Measurements from ENCODE around the gene NLGN2.

The NLGN2 gene

DNA sequence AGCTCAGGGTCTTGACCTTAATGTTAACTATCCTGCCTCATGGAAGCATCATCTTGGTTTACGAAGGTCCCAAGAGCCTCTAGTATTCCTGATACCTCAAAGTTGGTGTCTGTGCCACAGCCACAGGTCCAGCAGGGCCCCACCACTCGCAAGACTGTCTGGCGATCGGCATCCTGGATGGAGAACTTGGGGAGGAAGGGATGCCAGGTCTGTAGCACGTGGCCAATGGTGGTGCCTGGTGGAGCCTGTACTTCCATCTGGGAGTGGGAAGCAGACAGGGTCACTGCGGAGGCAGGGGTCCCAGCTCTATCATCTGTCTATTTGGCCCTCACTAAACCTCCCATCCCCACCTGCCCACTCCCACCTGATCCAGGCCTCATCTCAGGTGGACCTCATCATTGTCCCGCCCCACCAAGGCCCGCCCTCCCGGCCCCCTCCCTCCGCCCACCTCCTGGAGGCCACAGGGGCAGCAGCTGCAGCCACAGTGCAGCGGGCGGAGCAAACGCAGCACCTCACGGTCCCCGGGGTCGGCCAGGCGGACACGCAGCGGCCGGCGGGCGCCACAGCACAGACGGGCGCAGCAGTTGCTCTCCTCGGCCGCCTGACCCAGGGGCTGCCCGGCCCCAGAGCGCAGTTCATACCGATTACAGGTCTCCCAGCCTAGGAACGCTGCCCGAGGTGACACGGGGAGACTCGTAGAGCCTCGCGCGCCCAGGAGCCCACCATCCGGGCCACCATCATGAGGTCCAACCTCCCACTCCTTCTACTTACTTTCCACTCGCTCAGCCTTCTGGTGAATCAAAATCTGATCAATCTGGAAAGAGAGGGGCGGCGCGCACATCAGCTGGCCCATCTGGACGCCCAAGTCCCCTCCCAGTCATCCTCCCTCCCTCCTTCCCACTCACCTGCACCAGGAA, 14.7 kb upstream of the NLGN2 start:
- DNase-seq = no peak

DNA sequence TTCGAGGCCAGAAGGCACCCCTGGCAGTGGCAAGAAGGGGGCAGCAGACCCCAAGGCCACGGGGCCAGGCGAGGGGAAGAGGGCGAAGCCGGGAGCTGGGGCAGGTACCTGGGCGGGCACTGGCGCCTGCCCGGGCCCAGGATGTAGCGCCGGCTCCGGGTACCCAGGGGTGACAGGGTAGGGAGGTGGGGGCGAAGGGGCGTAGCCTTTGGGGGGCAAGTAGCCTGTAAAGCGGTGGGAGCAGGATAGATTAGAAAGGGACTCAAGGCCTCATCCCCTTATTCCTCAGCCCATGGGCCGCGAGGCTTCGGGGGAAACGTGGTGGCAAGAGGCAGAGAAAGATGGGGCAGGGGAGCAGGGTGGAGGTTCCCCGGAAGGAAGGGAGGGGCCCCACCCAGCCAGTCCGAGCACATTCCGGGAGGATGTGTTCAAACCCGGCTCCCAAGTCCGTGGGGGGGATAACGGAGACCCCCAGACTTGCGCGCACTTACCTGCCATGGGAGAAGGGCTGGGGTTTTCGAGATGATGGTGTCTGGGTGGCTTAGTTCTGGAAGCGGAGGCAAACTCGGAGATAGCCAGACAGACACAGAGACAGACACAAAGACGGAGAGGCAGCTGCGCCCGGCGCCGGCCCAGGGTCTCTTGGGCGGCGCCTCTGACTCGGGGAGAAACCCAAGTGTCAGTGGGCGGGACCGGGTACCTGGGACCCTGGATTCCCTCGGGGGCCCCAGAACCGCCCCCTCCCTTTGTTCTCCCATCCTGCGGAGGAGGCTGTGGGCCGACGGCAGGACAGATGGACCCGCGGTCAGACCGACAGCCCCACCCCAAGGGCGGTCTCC, 13.8 kb upstream of the NLGN2 start:
- peak; percentile 66 for DNase-seq

DNA sequence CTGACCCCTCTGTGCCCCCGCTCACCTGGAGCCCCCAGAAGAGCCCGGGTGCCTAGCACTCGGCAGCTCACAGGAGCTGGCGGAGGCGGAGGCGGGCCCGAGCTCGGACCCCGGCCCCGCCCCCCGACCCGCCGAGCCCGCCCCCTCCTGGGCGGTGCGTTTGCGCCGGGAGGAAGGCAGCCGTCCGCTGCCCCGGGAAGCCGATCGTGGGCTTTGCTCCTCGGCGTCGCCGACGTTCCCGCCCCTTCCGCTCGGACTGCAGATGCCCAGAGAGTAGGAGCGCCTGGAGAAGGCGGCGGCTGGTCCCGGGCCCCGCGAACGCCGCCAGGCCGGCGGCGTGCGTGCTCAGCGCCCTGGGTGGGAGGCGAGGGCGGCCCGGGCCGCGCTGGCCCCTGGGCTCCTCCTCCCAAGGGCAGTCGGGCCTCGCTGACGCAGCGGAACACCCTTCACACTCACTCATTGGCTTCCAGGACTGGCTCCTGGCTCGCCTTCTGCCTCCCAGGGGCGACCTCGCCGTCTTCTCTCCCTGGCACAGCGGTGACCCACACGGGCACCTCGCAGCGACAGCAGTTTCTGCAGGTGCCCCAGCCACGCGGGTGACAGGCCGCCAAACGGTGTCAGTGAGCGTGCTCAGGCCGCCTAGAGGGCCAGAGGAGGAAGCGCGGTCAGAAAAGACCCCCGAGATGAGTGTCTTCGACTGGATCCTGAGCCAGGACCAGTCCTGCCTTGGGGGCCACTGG, 13.0 kb upstream of the NLGN2 start, which contains the start of gene PLSCR3:
Gene PLSCR3, minus strand, starts transcription at position 74 of the 740 bp plus-strand sequence. CDS start 415 bp downstream, outside the sequence.
- peak; percentile 81 for DNase-seq

DNA sequence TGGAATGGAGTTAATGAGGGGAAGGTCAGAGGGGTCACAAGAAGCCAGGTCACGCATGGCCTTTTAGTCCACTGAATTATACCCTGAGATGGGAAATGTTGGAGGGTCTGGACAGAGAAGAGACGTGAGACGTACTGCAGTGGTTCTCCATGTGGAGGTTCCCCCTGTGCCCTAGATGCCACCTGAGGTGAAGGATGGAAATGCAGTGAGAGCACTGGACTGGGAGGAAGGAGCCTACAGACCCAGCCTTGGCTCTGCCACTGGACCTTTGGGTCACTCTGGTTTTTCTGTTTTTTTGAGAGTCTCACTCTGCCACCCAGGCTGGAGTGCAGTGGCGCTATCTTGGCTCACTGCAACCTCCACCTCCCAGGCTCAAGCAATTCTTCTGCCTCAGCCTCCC, 11.5 kb upstream of the NLGN2 start:
- no peak for DNase-seq

GRCh38 chr17:7398612-7399011, 9.0 kb upstream of the NLGN2 start:
- DNase-seq = no peak

DNA sequence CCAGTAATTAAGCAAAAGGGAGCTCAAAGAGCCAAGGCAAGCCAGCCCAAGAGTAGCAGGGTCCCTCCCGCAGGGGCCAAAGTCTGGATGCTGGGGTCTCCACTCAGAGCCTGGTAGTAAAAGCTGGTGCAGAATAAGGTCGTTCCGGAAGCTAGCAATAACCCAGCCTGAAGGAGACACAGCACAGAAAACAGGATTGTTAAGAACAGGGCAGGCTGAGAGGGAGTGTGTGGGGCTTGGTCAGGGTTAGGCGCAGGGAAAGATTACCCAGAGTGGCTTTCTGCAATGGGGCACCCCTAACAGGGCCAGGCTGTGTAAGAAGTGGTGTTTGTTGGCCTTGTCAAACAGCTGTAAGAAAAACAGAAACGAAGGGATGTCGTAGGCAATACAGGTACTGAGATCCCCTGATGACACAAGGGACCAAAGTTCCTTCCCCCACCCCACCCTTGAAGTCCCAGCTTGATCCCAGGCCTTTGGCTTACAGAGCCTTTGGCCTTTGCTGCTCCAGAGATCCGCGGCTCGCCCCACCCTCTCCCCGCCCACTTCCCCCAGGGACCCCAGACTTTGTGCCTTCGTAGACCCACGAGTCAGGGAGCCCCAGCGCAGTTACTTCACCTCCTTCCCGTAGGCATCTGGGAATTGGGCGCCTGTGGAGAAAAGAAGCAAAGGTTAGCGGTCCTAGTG, 4.5 kb upstream of the NLGN2 start:
- no peak for DNase-seq

DNA sequence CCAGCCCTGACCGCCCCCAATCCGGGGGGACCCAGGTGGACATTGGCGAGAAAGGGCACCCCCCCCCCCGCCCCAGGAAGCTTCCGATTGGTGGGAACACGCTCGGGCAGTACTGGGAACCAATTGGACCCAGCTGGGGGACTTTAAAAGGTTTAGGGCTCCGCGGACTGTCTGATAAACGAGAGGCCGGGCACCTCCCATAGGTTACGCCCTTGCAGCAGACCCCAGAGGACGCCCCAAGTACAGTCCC, 4.0 kb upstream of the NLGN2 start:
- no peak for DNase-seq

- peak; percentile 97 for DNase-seq
Measured at GRCh38 chr17:7403977-7404736, 3.5 kb upstream of the NLGN2 start, which contains the start of gene TMEM256. TSS of gene TMEM256 (minus strand) at chr17:7404097. CDS start at chr17:7404084, 13 bp downstream.

GRCh38 chr17:7404737-7405349, 2.8 kb upstream of the NLGN2 start:
- no peak for DNase-seq

DNA sequence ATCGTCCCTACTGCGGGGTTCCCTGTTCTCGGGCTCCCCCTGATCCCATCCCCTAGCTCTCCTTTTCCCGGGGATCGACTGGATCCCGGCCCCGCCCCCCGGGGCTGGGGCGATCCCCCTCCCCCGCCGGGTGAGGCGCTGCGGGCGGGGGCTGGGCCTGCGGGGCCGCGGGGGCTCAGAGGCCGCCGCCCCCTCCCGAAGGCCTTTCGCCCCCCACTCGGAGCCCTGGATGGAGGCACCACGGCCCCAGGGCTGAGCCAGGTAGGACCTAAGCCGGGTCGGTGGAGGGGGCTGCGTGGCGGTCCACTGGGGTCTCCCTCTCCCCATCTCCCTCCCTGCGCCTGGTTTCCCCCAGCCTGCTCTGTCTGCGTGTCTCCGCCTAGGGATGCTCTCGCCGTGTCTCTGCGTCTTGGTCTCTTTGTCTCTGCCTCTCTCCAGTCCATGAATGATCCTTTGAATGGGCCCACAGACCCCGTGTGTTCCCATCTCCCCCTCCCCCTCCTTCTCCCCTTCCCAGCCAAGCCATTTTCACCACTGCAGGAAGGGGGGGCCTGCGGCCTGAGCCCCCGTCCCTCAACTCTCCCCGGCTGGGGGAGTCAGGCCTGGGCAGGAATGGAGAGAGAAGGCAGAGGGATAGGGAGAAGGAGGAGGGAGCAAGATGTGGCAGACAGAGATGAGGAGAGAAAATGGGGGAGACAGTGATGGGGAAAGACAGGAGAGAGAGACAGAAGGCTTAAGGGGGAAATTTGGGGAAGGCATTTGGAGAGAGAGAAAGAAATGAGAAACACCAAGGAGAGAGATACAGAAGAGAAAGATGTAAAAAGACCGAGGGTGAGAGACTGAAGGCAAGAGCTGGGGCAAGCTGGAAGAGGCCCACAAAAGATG, 2.1 kb upstream of the NLGN2 start:
- no peak for DNase-seq

GRCh38 chr17:7406235-7406825, 1.3 kb upstream of the NLGN2 start:
- DNase-seq = no peak

GRCh38 chr17:7407082-7407481, 563 bp upstream of the NLGN2 start:
- DNase-seq = no peak

- DNase-seq = no peak
Measured at GRCh38 chr17:7408252-7408727, 645 bp downstream of the NLGN2 start.

GRCh38 chr17:7408863-7409262, 1.2 kb downstream of the NLGN2 start:
- no peak for DNase-seq

GRCh38 chr17:7409716-7410115, 2.1 kb downstream of the NLGN2 start:
- DNase-seq = no peak

GRCh38 chr17:7410634-7411426, 3.2 kb downstream of the NLGN2 start:
- no peak for DNase-seq

DNA sequence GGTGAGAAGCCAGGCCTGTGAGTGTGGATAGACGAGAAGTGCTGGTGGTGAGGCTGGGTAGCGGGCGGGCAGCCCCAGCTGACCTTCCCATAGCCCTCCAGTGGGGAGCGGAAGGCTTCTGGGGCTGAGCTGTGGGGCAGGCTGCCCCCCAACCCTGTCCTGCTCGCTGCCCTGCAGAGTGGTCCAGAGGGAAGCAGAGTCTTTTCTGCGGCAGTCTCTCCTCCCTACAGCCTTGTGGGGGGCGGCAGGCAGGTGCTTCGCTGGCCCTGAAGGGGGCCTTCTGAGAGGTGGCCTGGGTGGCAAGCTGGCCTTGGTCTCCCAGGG, 3.7 kb downstream of the NLGN2 start:
- no peak for DNase-seq

DNA sequence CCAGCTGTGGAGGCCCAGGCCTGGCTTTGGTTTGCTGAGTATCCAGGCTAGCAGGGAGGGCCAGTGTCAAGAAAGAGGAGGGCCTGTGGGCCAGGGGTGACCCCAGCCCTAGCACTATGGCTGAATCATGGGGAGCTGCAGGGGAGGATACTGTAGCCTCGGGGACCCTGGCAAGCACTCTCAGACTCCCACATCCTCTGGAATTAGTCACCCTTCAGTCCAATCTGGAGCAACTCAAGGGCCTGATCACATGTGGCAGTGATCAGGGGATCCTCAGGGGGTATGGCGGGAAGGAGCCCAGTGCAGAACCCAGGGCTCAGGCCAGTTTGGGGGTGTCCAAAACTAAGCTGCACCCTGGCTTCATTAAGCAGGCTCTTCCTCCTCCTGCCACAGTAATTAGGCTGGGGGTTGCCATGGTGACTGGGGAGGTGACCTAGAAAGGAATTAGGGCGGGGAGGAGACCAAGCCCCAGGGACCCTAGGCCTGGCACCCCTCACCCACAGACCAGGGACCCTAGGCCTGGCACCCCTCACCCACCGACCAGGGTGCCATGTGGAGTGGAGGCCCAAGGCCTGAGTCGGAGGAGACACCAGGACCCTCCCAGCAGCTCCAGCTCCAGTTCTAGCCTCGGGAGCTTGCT, 5.8 kb downstream of the NLGN2 start:
- DNase-seq = no peak

- no peak for DNase-seq
Measured at GRCh38 chr17:7414837-7415236, 7.2 kb downstream of the NLGN2 start.
